GM23338 (cell line): ENCODE data around the gene TMEM236. TPM values are rescaled to one million over a fixed set of nuclear protein-coding genes. Genes with fewer than 3 reads are reported as not detected.

ENCODE experiments used
- ATAC-seq: fragments of 200-7000 bp; cut with Tn5 transposase; 3 replicates; pipeline ENCODE4 v1.9.1; 2020
- DNase-seq: peaks from one replicate; pipeline ENCODE4 v3.0.0-alpha.2; 2015; ENCODE audit warnings: low spot score
- H2AFZ ChIP-seq: fragments of 200-600 bp; sonication (generic); 2 replicates; pipeline ENCODE4 v1.8.0; 2016; ENCODE audit warnings: antibody characterized with exemption, mild to moderate bottlenecking, moderate library complexity
- H3F3A ChIP-seq: fragments of 200-600 bp; sonication (generic); replicated peaks from 2 replicates; pipeline ENCODE4 v1.8.0; 2017; ENCODE audit warnings: antibody characterized with exemption, mixed run types, low read depth
- H3K27ac ChIP-seq: fragments of 200-600 bp; sonication (generic); 2 replicates; pipeline ENCODE4 v1.6.1; 2016; ENCODE audit warnings: low read depth
- H3K27me3 ChIP-seq: fragments of 200-600 bp; sonication (generic); 2 replicates; pipeline ENCODE4 v1.8.0; 2016; ENCODE audit warnings: mild to moderate bottlenecking, mixed run types, moderate library complexity; ENCODE audit not compliant: insufficient read depth
- H3K36me3 ChIP-seq: fragments of 200-600 bp; sonication (generic); 2 replicates; pipeline ENCODE4 v1.8.0; 2016; ENCODE audit warnings: mild to moderate bottlenecking; ENCODE audit not compliant: insufficient read depth
- H3K4me1 ChIP-seq: fragments of 200-600 bp; sonication (generic); 2 replicates; pipeline ENCODE4 v1.8.0; 2016; ENCODE audit warnings: mild to moderate bottlenecking, moderate library complexity; ENCODE audit not compliant: insufficient read depth
- H3K4me2 ChIP-seq: fragments of 200-600 bp; sonication (generic); 2 replicates; pipeline ENCODE4 v1.7.1; 2017; ENCODE audit warnings: mixed run types
- H3K4me3 ChIP-seq: fragments of 200-600 bp; sonication (generic); 2 replicates; pipeline ENCODE4 v1.6.1; 2016; ENCODE audit warnings: mixed run types
- H3K79me2 ChIP-seq: fragments of 200-600 bp; sonication (generic); replicated peaks from 2 replicates; pipeline ENCODE4 v1.8.0; 2017; ENCODE audit warnings: mild to moderate bottlenecking; ENCODE audit not compliant: insufficient read depth
- H3K9me2 ChIP-seq: fragments of 200-600 bp; sonication (generic); 2 replicates; pipeline ENCODE4 v1.8.0; 2017; ENCODE audit not compliant: insufficient read depth
- H4K20me1 ChIP-seq: fragments of 200-600 bp; sonication (generic); replicated peaks from 2 replicates; pipeline ENCODE4 v1.8.0; 2017; ENCODE audit warnings: mild to moderate bottlenecking; ENCODE audit not compliant: insufficient read depth
- H3K27ac Mint-ChIP-seq: 2 replicates; pipeline ENCODE4 v1.8.0; 2020; ENCODE audit warnings: inconsistent platforms, mild to moderate bottlenecking, moderate library complexity, mixed read lengths
- H3K27me3 Mint-ChIP-seq: 3 replicates; pipeline ENCODE4 v1.8.0; 2022; ENCODE audit warnings: low read depth, mild to moderate bottlenecking, moderate library complexity, mixed read lengths, inconsistent platforms; ENCODE audit not compliant: insufficient read depth, poor library complexity
- H3K36me3 Mint-ChIP-seq: 3 replicates; pipeline ENCODE4 v1.8.0; 2021; ENCODE audit warnings: low read depth, mild to moderate bottlenecking, inconsistent platforms, moderate library complexity, mixed read lengths
- H3K4me1 Mint-ChIP-seq: 3 replicates; pipeline ENCODE4 v1.8.0; 2020; ENCODE audit warnings: mild to moderate bottlenecking, inconsistent platforms, mixed read lengths
- H3K4me3 Mint-ChIP-seq: 3 replicates; pipeline ENCODE4 v1.8.0; 2021; ENCODE audit warnings: moderate library complexity, mild to moderate bottlenecking, inconsistent platforms, mixed read lengths
- H3K9me3 Mint-ChIP-seq: 3 replicates; pipeline ENCODE4 v1.8.0; 2020; ENCODE audit warnings: moderate library complexity, mild to moderate bottlenecking, inconsistent platforms, mixed read lengths
- CREB1 ChIP-seq: fragments of 250-450 bp; sonication (Bioruptor Pico); IDR thresholded peaks from 2 replicates; pipeline ENCODE4 v1.5.0; 2020; ENCODE audit warnings: low read depth, mild to moderate bottlenecking, moderate library complexity
- EZH2phosphoT487 ChIP-seq: fragments of 200-600 bp; sonication (generic); IDR thresholded peaks from one replicate; pipeline ENCODE4 v1.8.1; 2018; ENCODE audit warnings: antibody characterized with exemption; ENCODE audit not compliant: unreplicated experiment
- STAT1 ChIP-seq: IDR thresholded peaks from one replicate; pipeline ENCODE4 v1.6.1; 2016; ENCODE audit warnings: antibody characterized with exemption; ENCODE audit not compliant: unreplicated experiment
- ZNF462 ChIP-seq: fragments of 250-450 bp; sonication (Bioruptor Pico); IDR thresholded peaks from 2 replicates; pipeline ENCODE4 v1.5.0; 2020; ENCODE audit warnings: mild to moderate bottlenecking, moderate library complexity
- polyA plus RNA-seq: library from polyadenylated mRNA; unstranded; fragments of >200 nt; fragmentation: Nextera tagmentation; extraction: Ambion mirVana; gene quantifications from 2 replicates; pipeline ENCODE4 v1.2.1, GENCODE V29; 2016
- total RNA-seq: library from RNA; depleted of rRNA; stranded (reverse); fragments of >200 nt; shearing (Covaris generic); gene quantifications from 2 replicates; pipeline ENCODE4 v1.2.3, GENCODE V29; 2014
- TF ChIP-seq, protein P1 (sequence below): IDR thresholded peaks from one replicate; pipeline ENCODE4 v1.6.1; 2018; ENCODE audit warnings: antibody characterized with exemption; ENCODE audit not compliant: unreplicated experiment
- TF ChIP-seq, protein P2 (sequence below), 2 experiments: fragments of 200-600 bp in 1 of 2; sonication (generic) in 1 of 2; conservative IDR thresholded peaks; 2 replicates each; pipeline versions ENCODE4 v1.5.1 to v1.6.1; 2016 to 2017; ENCODE audit warnings: antibody characterized with exemption in 2 of 2, low read depth in 2 of 2, mild to moderate bottlenecking in 2 of 2, moderate library complexity in 1 of 2

Gene TMEM236
- total and polyA plus RNA-seq, 2 experiments from 2014 or later: 0.03 TPM

DNA sequence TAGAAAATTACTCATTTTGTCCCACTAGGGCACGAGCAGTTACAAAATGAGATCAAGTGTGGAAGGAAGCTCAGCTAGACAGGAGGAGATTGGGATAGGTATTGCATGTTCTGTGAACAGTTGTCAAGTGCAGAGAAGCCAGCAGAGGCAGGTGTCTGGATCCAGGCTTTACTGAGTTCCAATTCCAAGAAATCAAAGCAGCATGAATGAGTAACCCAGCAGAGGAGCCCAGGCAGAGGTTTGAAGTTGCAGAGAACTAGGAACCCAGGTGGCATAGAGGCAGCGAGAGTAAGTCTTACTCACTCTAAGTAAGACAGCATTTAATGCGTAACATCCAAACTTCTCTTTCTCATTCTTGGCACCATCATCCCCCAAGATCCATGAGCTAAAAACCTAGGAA, 68.9 kb downstream of the TMEM236 start:
- H3K9me2 ChIP-seq: no peaks in the 10 kb centered on the region
- no peaks in the 10 kb centered on the region for H3F3A ChIP-seq
- H2AFZ ChIP-seq: no peak overlapping the region
- Mint-ChIP-seq H3K4me1 (no peaks in the 10 kb centered on the region), H3K4me3 (no peak overlapping the region), H3K9me3 (no peaks in the 10 kb centered on the region), H3K27me3 (peaks cover 3% of the 10 kb centered on the region), H3K36me3 (no peaks in the 10 kb centered on the region), H3K27ac (no peak overlapping the region)
- H4K20me1 ChIP-seq: no peaks in the 10 kb centered on the region
- H3K27me3 ChIP-seq: no peaks in the 10 kb centered on the region
- no peak overlapping the region for H3K4me3 ChIP-seq
- no peaks in the 10 kb centered on the region for H3K4me1 ChIP-seq
- H3K4me2 ChIP-seq: no peak overlapping the region
- no peaks in the 10 kb centered on the region for H3K36me3 ChIP-seq
- DNase-seq (no peak), ATAC-seq (no peak)
- H3K27ac ChIP-seq: no peak overlapping the region
- no peaks in the 10 kb centered on the region for H3K79me2 ChIP-seq
- TF ChIP-seq EZH2phosphoT487: no peak
- TF ChIP-seq, protein P1, sequence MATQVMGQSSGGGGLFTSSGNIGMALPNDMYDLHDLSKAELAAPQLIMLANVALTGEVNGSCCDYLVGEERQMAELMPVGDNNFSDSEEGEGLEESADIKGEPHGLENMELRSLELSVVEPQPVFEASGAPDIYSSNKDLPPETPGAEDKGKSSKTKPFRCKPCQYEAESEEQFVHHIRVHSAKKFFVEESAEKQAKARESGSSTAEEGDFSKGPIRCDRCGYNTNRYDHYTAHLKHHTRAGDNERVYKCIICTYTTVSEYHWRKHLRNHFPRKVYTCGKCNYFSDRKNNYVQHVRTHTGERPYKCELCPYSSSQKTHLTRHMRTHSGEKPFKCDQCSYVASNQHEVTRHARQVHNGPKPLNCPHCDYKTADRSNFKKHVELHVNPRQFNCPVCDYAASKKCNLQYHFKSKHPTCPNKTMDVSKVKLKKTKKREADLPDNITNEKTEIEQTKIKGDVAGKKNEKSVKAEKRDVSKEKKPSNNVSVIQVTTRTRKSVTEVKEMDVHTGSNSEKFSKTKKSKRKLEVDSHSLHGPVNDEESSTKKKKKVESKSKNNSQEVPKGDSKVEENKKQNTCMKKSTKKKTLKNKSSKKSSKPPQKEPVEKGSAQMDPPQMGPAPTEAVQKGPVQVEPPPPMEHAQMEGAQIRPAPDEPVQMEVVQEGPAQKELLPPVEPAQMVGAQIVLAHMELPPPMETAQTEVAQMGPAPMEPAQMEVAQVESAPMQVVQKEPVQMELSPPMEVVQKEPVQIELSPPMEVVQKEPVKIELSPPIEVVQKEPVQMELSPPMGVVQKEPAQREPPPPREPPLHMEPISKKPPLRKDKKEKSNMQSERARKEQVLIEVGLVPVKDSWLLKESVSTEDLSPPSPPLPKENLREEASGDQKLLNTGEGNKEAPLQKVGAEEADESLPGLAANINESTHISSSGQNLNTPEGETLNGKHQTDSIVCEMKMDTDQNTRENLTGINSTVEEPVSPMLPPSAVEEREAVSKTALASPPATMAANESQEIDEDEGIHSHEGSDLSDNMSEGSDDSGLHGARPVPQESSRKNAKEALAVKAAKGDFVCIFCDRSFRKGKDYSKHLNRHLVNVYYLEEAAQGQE: no peak
- TF ChIP-seq, protein P2, sequence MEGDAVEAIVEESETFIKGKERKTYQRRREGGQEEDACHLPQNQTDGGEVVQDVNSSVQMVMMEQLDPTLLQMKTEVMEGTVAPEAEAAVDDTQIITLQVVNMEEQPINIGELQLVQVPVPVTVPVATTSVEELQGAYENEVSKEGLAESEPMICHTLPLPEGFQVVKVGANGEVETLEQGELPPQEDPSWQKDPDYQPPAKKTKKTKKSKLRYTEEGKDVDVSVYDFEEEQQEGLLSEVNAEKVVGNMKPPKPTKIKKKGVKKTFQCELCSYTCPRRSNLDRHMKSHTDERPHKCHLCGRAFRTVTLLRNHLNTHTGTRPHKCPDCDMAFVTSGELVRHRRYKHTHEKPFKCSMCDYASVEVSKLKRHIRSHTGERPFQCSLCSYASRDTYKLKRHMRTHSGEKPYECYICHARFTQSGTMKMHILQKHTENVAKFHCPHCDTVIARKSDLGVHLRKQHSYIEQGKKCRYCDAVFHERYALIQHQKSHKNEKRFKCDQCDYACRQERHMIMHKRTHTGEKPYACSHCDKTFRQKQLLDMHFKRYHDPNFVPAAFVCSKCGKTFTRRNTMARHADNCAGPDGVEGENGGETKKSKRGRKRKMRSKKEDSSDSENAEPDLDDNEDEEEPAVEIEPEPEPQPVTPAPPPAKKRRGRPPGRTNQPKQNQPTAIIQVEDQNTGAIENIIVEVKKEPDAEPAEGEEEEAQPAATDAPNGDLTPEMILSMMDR (conservative IDR thresholded peaks at IDR 0.05; ENCODE audit: low read depth in 2 of 2): no peak
- no peak for TF ChIP-seq CREB1 (CRISPR knock-in tag)

- H3K27ac Mint-ChIP-seq: no peak overlapping the region
- no peaks in the 10 kb centered on the region for H4K20me1 ChIP-seq
- H3K4me3 Mint-ChIP-seq: no peak overlapping the region
- no peak overlapping the region for H2AFZ ChIP-seq
- DNase-seq (no peak), ATAC-seq (no peak)
- no peaks in the 10 kb centered on the region for H3K27me3 ChIP-seq
- no peaks in the 10 kb centered on the region for H3K79me2 ChIP-seq
- H3K27ac ChIP-seq: no peak overlapping the region
- H3K4me2 ChIP-seq: no peak overlapping the region
- no peaks in the 10 kb centered on the region for H3K4me1 Mint-ChIP-seq
- no peaks in the 10 kb centered on the region for H3K4me1 ChIP-seq
- peaks cover 1% of the 10 kb centered on the region for H3K27me3 Mint-ChIP-seq
- H3K4me3 ChIP-seq: no peak overlapping the region
- no peaks in the 10 kb centered on the region for H3K9me2 ChIP-seq
- H3K9me3 Mint-ChIP-seq: no peaks in the 10 kb centered on the region
- no peaks in the 10 kb centered on the region for H3K36me3 ChIP-seq
- H3F3A ChIP-seq: no peaks in the 10 kb centered on the region
- H3K36me3 Mint-ChIP-seq: no peaks in the 10 kb centered on the region
- TF ChIP-seq, protein P1: no peak
- TF ChIP-seq ZNF462 (CRISPR knock-in tag) (no peak), STAT1 (no peak)
These were observed 69.9 kb downstream of the TMEM236 start for GRCh38 chr10:17821893-17822292.
